BLaER1 treated with 17β-estradiol and CSF1 and Interleukin-3, amounts not matched to agents 10 nM and 100 nM (cell line): ENCODE measurements around the gene TDO2.
A peak's percentile ranks its signal among the peaks of the same experiment; 100 is the strongest.

ENCODE experiments used
- H3K27ac ChIP-seq, 11 experiments: shearing (Covaris generic); formaldehyde crosslinking; 2 replicates each; pipeline ENCODE4 v1.8.1; 2022
- H3K27me3 ChIP-seq, 11 experiments: shearing (Covaris generic); formaldehyde crosslinking; 2 replicates each; pipeline ENCODE4 v1.8.1; 2022
- H3K36me3 ChIP-seq, 11 experiments: shearing (Covaris generic); formaldehyde crosslinking; 2 replicates each; pipeline ENCODE4 v1.8.1; 2022
- H3K4me1 ChIP-seq, 10 experiments: shearing (Covaris generic); formaldehyde crosslinking; 2 replicates each; pipeline ENCODE4 v1.8.1; 2022
- H3K4me2 ChIP-seq, 11 experiments: shearing (Covaris generic); formaldehyde crosslinking; 2 replicates each; pipeline ENCODE4 v1.8.1; 2022
- H3K4me3 ChIP-seq, 10 experiments: shearing (Covaris generic); formaldehyde crosslinking; 2 replicates each; pipeline ENCODE4 v1.8.1; 2022
- H3K9ac ChIP-seq, 11 experiments: shearing (Covaris generic); formaldehyde crosslinking; 2 replicates each; pipeline ENCODE4 v1.8.1; 2022
- H3K9me3 ChIP-seq, 11 experiments: shearing (Covaris generic); formaldehyde crosslinking; replicated peaks in 1 of 11; 2 replicates each; pipeline ENCODE4 v1.8.1; 2022
- H4K20me1 ChIP-seq, 11 experiments: shearing (Covaris generic); formaldehyde crosslinking; 2 replicates each; pipeline ENCODE4 v1.8.1; 2022
- Cebpa-rat ChIP-seq, 11 experiments: shearing (Covaris generic); IDR thresholded peaks; 2 replicates each; pipeline ENCODE4 v1.8.1; 2022

TDO2 gene

DNA sequence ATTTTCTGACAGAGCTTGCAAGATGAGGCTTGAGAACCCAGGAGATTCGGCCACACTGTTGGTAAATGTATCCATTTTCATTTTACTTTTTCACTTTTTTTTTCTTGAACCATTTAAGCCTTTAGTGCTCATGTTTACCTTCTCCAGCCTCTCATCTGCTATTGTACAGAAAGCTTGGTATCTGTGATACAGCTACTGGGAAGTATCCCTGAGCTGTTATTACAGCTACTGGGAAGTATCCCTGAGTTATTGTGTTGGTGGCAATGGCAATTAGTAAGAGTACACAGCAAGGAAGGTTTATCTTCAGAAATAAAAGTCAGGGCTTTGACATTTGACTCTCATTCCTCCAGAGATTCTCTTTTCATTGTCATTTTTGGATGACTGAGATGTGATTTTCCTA, 38.3 kb downstream of the TDO2 start:
- Histone ChIP-seq H3K27me3 (no peaks in the 10 kb centered on the region), H3K27ac (no peak overlapping the region)
- no peak for TF ChIP-seq Cebpa-rat (IDR thresholded peaks at IDR 0.05)

DNA sequence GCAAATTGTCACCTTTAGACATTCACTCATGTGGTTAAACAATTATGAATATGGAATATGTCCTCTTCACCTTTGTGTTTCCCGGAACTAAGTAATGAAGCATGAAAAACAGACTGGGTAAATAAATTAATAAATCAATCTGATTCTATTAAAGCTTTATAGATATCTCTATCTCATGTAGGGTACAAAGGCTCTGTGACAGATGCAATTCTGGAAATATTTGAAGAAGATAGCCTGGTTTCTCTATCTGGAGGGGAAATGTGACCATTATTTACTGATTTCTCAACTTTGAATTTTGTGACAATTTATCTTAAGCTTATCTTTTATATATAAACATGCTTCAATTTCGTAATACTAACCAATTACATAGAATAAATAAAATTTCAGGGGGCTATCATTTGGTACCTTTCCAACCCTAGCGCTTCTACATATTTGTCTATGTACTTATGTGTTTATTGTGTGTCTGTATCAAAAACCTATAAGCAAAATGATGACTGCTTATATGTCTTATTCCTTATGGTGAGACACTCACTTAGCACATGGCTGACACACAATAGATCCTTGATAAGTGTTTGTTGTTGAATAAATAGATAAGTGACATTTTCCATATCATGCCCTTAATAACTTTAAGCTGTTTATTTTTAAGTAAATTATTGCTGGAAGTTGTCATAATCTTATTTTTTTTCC, 40.3 kb downstream of the TDO2 start:
- Histone ChIP-seq H3K4me2 (no peak overlapping the region), H3K9ac (no peak overlapping the region), H4K20me1 (no peaks in the 10 kb centered on the region), H3K27ac (no peak overlapping the region), H3K27me3 (no peaks in the 10 kb centered on the region), H3K4me3 (no peak overlapping the region), H3K4me1 (no peaks in the 10 kb centered on the region), H3K9me3 (no peaks in the 10 kb centered on the region), H3K36me3 (peaks cover 0 to 29% (median 0%) of the 10 kb centered on the region in 11 experiments; a peak in 6 of 22 replicates)
- no peak for TF ChIP-seq Cebpa-rat (IDR thresholded peaks at IDR 0.05)

More for the DNA sequence above, 38.3 kb downstream of the TDO2 start:
- Histone ChIP-seq H3K4me3 (no peak overlapping the region), H3K9ac (no peak overlapping the region), H3K36me3 (peaks cover 0 to 32% (median 0%) of the 10 kb centered on the region in 11 experiments; a peak in 6 of 22 replicates), H3K4me2 (no peak overlapping the region), H3K4me1 (no peaks in the 10 kb centered on the region), H3K9me3 (no peaks in the 10 kb centered on the region), H4K20me1 (no peaks in the 10 kb centered on the region)

DNA sequence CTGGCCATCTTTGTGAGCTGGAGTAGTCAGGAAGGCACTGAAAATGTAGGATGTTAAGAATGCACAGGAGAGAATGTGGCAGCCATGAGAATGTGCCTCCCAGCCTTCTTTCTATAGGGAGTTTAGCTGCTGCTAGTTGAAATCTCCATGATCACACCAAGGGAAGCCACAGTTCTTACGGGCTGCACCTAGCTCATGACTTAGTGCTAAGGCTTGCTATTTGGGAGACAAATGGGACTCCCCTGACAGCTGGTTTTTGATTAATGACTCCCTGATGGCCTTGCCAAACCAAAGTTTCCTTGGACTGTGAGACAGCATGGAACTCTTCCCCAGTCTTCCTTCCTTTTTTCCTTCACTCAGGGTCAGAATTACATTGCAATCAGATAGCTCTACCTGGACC, 41.0 kb downstream of the TDO2 start:
- H3K27me3 ChIP-seq, result no peaks in the 10 kb centered on the region
- H3K9me3 ChIP-seq, result no peaks in the 10 kb centered on the region
- no peak overlapping the region for H3K4me3 ChIP-seq
- no peak overlapping the region for H3K9ac ChIP-seq
- H3K4me1 ChIP-seq, result no peaks in the 10 kb centered on the region
- peaks cover 0 to 22% (median 0%) of the 10 kb centered on the region in 11 experiments; a peak in 6 of 22 replicates for H3K36me3 ChIP-seq
- H3K4me2 ChIP-seq, result no peak overlapping the region
- H4K20me1 ChIP-seq, result no peaks in the 10 kb centered on the region
- no peak overlapping the region for H3K27ac ChIP-seq
- TF ChIP-seq Cebpa-rat (IDR thresholded peaks at IDR 0.05), result no peak

DNA sequence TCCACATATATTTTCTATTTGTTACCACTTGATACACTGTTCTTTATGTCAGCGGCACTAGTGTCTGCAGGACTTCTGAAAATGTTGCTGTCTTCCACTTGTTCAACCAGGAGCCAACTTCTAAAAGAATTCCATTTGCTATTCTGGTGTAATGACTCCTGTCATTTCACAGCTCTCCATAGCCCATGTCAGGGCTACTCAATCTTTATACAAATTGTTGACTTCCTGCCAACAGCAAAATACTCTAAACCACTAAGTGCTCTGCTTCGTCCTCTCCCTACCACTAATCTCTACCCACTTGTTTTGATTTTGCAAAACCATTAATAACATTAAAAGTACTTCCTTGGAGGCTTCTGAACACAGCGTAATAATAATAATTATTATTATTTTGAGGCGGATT, 43.0 kb downstream of the TDO2 start:
- H3K4me1 ChIP-seq, result no peaks in the 10 kb centered on the region
- no peak overlapping the region for H3K4me2 ChIP-seq
- no peak overlapping the region for H3K27ac ChIP-seq
- no peak for TF ChIP-seq Cebpa-rat (IDR thresholded peaks at IDR 0.05)
- H4K20me1 ChIP-seq, result no peaks in the 10 kb centered on the region
- no peaks in the 10 kb centered on the region for H3K27me3 ChIP-seq
- H3K9ac ChIP-seq, result no peak overlapping the region
- H3K9me3 ChIP-seq, result no peaks in the 10 kb centered on the region
- H3K36me3 ChIP-seq, result peaks cover 0 to 7% (median 0%) of the 10 kb centered on the region in 11 experiments; a peak in 4 of 22 replicates
- no peak overlapping the region for H3K4me3 ChIP-seq

DNA sequence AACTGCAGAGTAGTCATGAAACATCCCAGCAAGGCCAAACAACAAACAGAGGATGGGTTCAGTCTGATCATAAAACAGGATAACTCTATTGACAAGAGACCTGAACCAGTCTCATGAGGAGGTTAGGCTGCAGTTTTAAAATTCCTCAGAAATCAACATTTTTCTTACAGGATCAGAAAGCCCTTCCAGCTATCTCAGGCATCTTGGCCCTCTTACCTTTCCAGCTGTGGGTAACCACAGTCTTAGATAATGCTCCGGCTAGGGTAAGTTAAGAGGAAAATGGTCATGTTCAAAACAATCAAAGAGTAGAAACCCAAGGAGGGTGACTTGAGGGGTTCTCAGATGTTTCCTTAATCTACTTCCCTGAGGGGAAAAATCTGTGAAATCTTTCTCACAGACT, 45.0 kb downstream of the TDO2 start:
- H3K27ac ChIP-seq, result no peak overlapping the region
- no peaks in the 10 kb centered on the region for H3K36me3 ChIP-seq
- no peaks in the 10 kb centered on the region for H3K9me3 ChIP-seq
- H3K4me2 ChIP-seq, result no peak overlapping the region
- peaks cover 5 to 13% (median 6%) of the 10 kb centered on the region in 10 experiments; a peak in 15 of 20 replicates for H3K4me1 ChIP-seq
- TF ChIP-seq Cebpa-rat (IDR thresholded peaks at IDR 0.05), result no peak
- no peaks in the 10 kb centered on the region for H3K27me3 ChIP-seq
- H4K20me1 ChIP-seq, result no peaks in the 10 kb centered on the region
- no peak overlapping the region for H3K4me3 ChIP-seq
- H3K9ac ChIP-seq, result no peak overlapping the region

DNA sequence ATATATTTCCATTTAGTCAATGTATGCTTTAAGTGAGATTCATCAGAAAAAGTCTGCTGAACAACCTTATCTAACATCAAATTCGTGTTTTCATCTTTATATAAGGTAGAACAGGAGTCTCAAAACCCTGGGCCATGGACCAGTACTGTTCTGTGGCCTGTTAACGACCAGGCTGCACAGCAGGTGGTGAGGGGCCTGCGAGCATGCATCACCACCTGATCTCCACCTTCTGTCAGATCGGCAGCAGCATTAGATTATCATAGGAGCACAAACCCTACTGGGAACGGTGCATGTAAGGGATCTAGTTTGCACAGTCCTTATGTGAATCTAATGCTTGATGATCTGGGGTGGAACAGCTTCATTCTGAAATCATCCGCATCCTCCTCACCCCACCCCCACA, 47.0 kb downstream of the TDO2 start:
- Histone ChIP-seq H3K36me3 (no peaks in the 10 kb centered on the region), H3K9me3 (no peaks in the 10 kb centered on the region), H4K20me1 (no peaks in the 10 kb centered on the region), H3K4me1 (peaks cover 6 to 19% (median 11%) of the 10 kb centered on the region in 10 experiments; a peak in 16 of 20 replicates), H3K27ac (no peak overlapping the region), H3K9ac (no peak overlapping the region), H3K4me2 (no peak overlapping the region), H3K27me3 (no peaks in the 10 kb centered on the region), H3K4me3 (no peak overlapping the region)
- TF ChIP-seq Cebpa-rat (IDR thresholded peaks at IDR 0.05), result no peak

DNA sequence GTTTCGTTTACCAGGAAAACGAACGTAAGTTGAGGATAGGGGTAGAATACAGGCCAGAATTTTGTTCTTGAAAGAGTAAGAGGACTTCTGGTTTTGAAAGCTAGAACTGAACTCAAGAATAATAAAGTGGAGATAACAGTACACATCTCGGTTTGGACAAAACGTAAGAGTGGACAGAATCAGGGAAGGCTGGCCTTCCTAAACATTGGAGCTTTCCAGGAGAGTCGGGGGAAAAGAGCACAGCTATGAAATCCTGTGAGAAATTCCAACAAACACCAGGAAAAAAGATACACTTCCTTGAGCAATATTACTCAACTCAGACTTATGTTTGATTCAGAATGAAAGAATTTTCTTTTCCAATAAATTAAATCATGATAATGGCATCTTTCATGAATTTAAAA, 49.0 kb downstream of the TDO2 start:
- Histone ChIP-seq H3K4me1 (peaks cover 6 to 19% (median 11%) of the 10 kb centered on the region in 10 experiments; a peak in 16 of 20 replicates), H4K20me1 (no peaks in the 10 kb centered on the region), H3K9ac (peak overlapping the region; percentile 95 to 99 (median 97); a peak in 19 of 22 replicates), H3K36me3 (no peaks in the 10 kb centered on the region), H3K27ac (peak overlapping the region in 9 of 11 experiments; percentile 41 to 99 (median 98); a peak in 15 of 22 replicates), H3K9me3 (0 out of 22 replicates have a peak, but pooled peaks cover 0 to under 1% (median 0%) of the 10 kb centered on the region in 11 experiments), H3K4me2 (peak overlapping the region; percentile 67 to 77 (median 72)), H3K27me3 (no peaks in the 10 kb centered on the region), H3K4me3 (peak overlapping the region; percentile 68 to 79 (median 74); a peak in 17 of 20 replicates)
- TF ChIP-seq Cebpa-rat (IDR thresholded peaks at IDR 0.05), result no peak

DNA sequence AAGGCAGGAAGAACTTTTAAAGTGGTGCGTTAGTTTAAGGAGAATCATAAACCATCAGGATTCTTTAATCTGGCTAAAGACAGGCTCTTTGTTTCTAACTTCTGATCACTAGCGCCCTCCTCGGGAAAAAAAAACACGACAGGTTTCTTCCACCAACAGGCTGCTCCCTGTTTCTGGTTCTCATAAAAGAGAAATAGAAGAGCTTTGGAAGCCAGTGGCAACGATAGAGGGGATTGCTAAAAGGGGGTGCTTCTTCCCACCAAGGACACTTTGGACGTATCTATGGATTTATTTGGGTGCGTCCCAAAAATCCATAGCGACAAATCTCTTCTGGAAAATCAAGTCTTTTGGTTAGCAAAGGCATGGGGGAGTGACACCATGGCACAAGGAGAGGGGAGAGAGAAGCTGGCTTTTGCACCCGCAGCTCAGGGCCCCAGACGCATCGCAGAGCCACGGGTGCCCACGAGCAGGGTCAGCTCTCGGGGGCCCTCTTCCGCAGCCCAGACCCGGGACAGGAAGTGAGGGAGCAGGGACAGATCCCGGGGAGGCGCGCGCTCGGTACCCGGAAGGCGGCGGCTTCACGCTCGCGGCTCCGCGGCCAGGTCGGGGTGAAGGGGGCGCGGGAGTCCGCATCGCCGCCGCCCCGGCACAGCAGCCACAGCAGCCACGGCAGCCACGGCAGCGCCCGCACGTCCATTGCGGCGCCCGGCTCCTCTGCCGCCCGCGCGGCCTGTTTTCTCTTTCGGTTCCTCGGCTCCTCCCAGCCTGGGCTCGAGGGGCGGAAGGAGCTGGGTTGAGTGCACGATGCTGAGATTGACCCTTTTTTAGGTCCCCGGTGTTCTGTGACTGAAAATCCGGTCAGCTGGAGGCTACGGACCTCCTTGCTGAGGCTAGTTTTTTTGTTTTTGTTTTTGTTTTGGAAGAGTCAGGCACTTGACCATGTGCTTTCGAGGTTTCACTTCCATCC, 49.9 kb downstream of the TDO2 start, which contains the start of gene CTSO:
Gene CTSO, minus strand, starts transcription at position 716 of the 967 bp plus-strand sequence. Its CDS starts 19 bp downstream, at position 697.
- Histone ChIP-seq H3K4me3 (peak within 1 kb of the TSS; percentile 68 to 79 (median 74)), H3K4me2 (peak within 1 kb of the TSS; percentile 67 to 77 (median 72)), H3K9me3 (0 out of 22 replicates have a peak, but pooled peaks cover 0 to 4% (median 0%) of the 10 kb centered on the region in 11 experiments), H4K20me1 (no peaks in the 10 kb centered on the region), H3K27ac (peak within 1 kb of the TSS; percentile 97 to 99 (median 98)), H3K9ac (peak within 1 kb of the TSS; percentile 95 to 99 (median 97)), H3K4me1 (peaks cover 6 to 19% (median 11%) of the 10 kb centered on the region in 10 experiments; a peak in 16 of 20 replicates), H3K27me3 (no peaks in the 10 kb centered on the region), H3K36me3 (no peaks in the 10 kb centered on the region)
- no peak for TF ChIP-seq Cebpa-rat (IDR thresholded peaks at IDR 0.05)
